HCT116 (cell line): ENCODE data around the gene MAP3K5. TPM values are rescaled to one million over a fixed set of nuclear protein-coding genes. Genes with fewer than 3 reads are reported as not detected.

Source experiments
- ATAC-seq: fragments of 200-7000 bp; cut with Tn5 transposase; 2 replicates; pipeline ENCODE4 v1.9.1; 2020; ENCODE audit warnings: mild to moderate bottlenecking, moderate library complexity
- BruUV-seq: library from RNA; stranded (reverse); fragments of 400-500 nt; replicated peaks from 2 replicates; lab custom pipeline; 2021; lab: Mats Ljungman, UMichigan
- CTCF ChIA-PET: fragments of 300-600 bp; sonication (Branson Sonifier 250); formaldehyde crosslinking; loops from one replicate; lab custom pipeline; 2021; ENCODE audit warnings: antibody characterized with exemption; lab: Charles Lee
- POLR2A ChIA-PET: fragments of 300-600, 350-600 bp; sonication (Branson Sonifier 250); formaldehyde crosslinking; loops from one replicate; lab custom pipeline; 2021; ENCODE audit warnings: antibody characterized with exemption; lab: Charles Lee
- RAD21 ChIA-PET, 2 experiments: fragments of 300-600 bp; sonication (Branson Sonifier 250); formaldehyde crosslinking; loops; one replicate each; lab custom pipeline; 2023; ENCODE audit warnings: low total read pairs in 2 of 2; ENCODE audit not compliant: uncharacterized antibody in 2 of 2, unreplicated experiment in 2 of 2, low non-redundant PET in 1 of 2; lab: Charles Lee
- DNase-seq: peaks from one replicate; pipeline ENCODE4 v3.0.0-alpha.2; 2010; ENCODE audit warnings: low read depth, low spot score
- H2AFZ ChIP-seq: fragments of 200-600 bp; shearing (Covaris generic), sonication (generic); 2 replicates; pipeline ENCODE4 v1.6.1; 2017; ENCODE audit warnings: low read depth, mixed run types, mixed read lengths, antibody characterized with exemption, low read length; ENCODE audit not compliant: poor library complexity, severe bottlenecking
- H3K27ac ChIP-seq: 2 replicates; pipeline ENCODE4 v1.5.1; 2012; ENCODE audit warnings: low read depth, low read length
- H3K27me3 ChIP-seq: fragments of 200-600 bp; sonication (generic); 2 replicates; pipeline ENCODE4 v1.6.1; 2016; ENCODE audit warnings: mixed run types, low read length, mixed read lengths; ENCODE audit not compliant: insufficient read depth
- H3K36me3 ChIP-seq, 2 experiments: fragments of 200-500 bp in 1 of 2; fragments of 200-600 bp in 1 of 2; sonication (Bioruptor generic) in 1 of 2; sonication (generic) in 1 of 2; 2 replicates each; pipeline versions ENCODE4 v1.5.1 to v1.6.1; 2014 to 2016; ENCODE audit warnings: low read length in 2 of 2, inconsistent platforms in 1 of 2, mixed read lengths in 1 of 2, mixed run types in 1 of 2; ENCODE audit not compliant: insufficient read depth in 2 of 2, control insufficient read depth in 1 of 2
- H3K4me1 ChIP-seq, 2 experiments: fragments of 200-600 bp in 1 of 2; sonication (generic) in 1 of 2; 2 replicates each; pipeline versions ENCODE4 v1.5.1 to v1.6.1; 2012 to 2017; ENCODE audit warnings: low read length in 2 of 2, inconsistent platforms in 1 of 2, mild to moderate bottlenecking in 1 of 2, mixed read lengths in 1 of 2, mixed run types in 1 of 2, moderate library complexity in 1 of 2; ENCODE audit not compliant: insufficient read depth in 2 of 2, control insufficient read depth in 1 of 2
- H3K4me2 ChIP-seq: fragments of 200-600 bp; sonication (generic); 2 replicates; pipeline ENCODE4 v1.6.1; 2017; ENCODE audit warnings: mixed run types, low read length, mixed read lengths
- H3K4me3 ChIP-seq, 2 experiments: fragments of 200-600 bp in 1 of 2; sonication (generic) in 1 of 2; replicated peaks in 1 of 2; 2 replicates each; pipeline ENCODE4 v1.5.1; 2011 to 2016; ENCODE audit warnings: low read length in 2 of 2, control low read depth in 1 of 2, low read depth in 1 of 2, mild to moderate bottlenecking in 1 of 2, mixed read lengths in 1 of 2, mixed run types in 1 of 2
- H3K79me2 ChIP-seq: fragments of 200-600 bp; sonication (generic); 2 replicates; pipeline ENCODE4 v1.6.1; 2017; ENCODE audit warnings: mild to moderate bottlenecking, mixed run types, low read length, moderate library complexity, mixed read lengths; ENCODE audit not compliant: insufficient read depth
- H3K9ac ChIP-seq: fragments of 200-600 bp; sonication (generic); 2 replicates; pipeline ENCODE4 v1.6.1; 2016; ENCODE audit warnings: low read length, mixed read lengths
- H3K9me2 ChIP-seq: fragments of 200-600 bp; sonication (generic), shearing (Covaris generic); 2 replicates; pipeline ENCODE4 v1.6.1; 2017; ENCODE audit warnings: mixed run types, mild to moderate bottlenecking, moderate library complexity; ENCODE audit not compliant: insufficient read depth
- H3K9me3 ChIP-seq, 2 experiments: fragments of 200-500 bp in 1 of 2; fragments of 200-600 bp in 1 of 2; sonication (Bioruptor generic) in 1 of 2; sonication (generic) in 1 of 2; 2 replicates each; pipeline ENCODE4 v1.6.1; 2014 to 2017; ENCODE audit warnings: low read length in 2 of 2, mixed read lengths in 2 of 2, inconsistent platforms in 1 of 2, low read depth in 1 of 2, mild to moderate bottlenecking in 1 of 2, mixed run types in 1 of 2, moderate library complexity in 1 of 2; ENCODE audit not compliant: control insufficient read depth in 1 of 2, insufficient read depth in 1 of 2
- H4K20me1 ChIP-seq: fragments of 200-600 bp; sonication (generic), shearing (Covaris generic); 2 replicates; pipeline ENCODE4 v1.6.1; 2017; ENCODE audit warnings: mixed run types, mild to moderate bottlenecking, moderate library complexity; ENCODE audit not compliant: insufficient read depth
- ATF3 ChIP-seq: IDR thresholded peaks from 2 replicates; pipeline ENCODE4 v1.6.1; 2012
- CBX3 ChIP-seq: IDR thresholded peaks from 2 replicates; pipeline ENCODE4 v1.6.1; 2012; ENCODE audit warnings: low read depth
- CEBPB ChIP-seq: IDR thresholded peaks from 2 replicates; pipeline ENCODE4 v1.6.1; 2012; ENCODE audit warnings: low read depth
- CTCF ChIP-seq, 3 experiments: fragments of 200-600 bp in 1 of 3; sonication (generic) in 1 of 3; IDR thresholded peaks in 2 of 3; conservative IDR thresholded peaks in 1 of 3; 2 replicates each; pipeline ENCODE4 v1.5.1; 2012 to 2017; ENCODE audit warnings: low read depth in 2 of 3, low read length in 2 of 3, antibody characterized with exemption in 1 of 3, borderline replicate concordance in 1 of 3, control low read depth in 1 of 3, mild to moderate bottlenecking in 1 of 3, mixed read lengths in 1 of 3, mixed run types in 1 of 3, moderate library complexity in 1 of 3; ENCODE audit not compliant: insufficient read depth in 1 of 3
- EGR1 ChIP-seq: IDR thresholded peaks from 2 replicates; pipeline ENCODE4 v1.6.1; 2012; ENCODE audit warnings: low read depth
- ELF1 ChIP-seq: IDR thresholded peaks from 2 replicates; pipeline ENCODE4 v1.6.1; 2012; ENCODE audit warnings: low read depth, borderline replicate concordance
- EZH2 ChIP-seq: fragments of 200-600 bp; sonication (generic); IDR thresholded peaks from 2 replicates; pipeline ENCODE4 v1.6.1; 2017; ENCODE audit warnings: antibody characterized with exemption, mixed run types
- FOSL1 ChIP-seq: IDR thresholded peaks from 2 replicates; pipeline ENCODE4 v1.6.1; 2012; ENCODE audit warnings: low read depth
- JUND ChIP-seq: IDR thresholded peaks from 2 replicates; pipeline ENCODE4 v1.6.1; 2012
- POLR2A ChIP-seq: IDR thresholded peaks from 2 replicates; pipeline ENCODE4 v1.7.0; 2011; ENCODE audit warnings: borderline replicate concordance; ENCODE audit not compliant: insufficient read depth, insufficient read length; ENCODE audit errors: extremely low read depth
- POLR2AphosphoS5 ChIP-seq: IDR thresholded peaks from 2 replicates; pipeline ENCODE4 v1.6.1; 2011; ENCODE audit warnings: mild to moderate bottlenecking, low read depth, low read length, moderate library complexity
- RAD21 ChIP-seq: IDR thresholded peaks from 2 replicates; pipeline ENCODE4 v1.6.1; 2012; ENCODE audit warnings: low read depth, mild to moderate bottlenecking
- REST ChIP-seq: IDR thresholded peaks from 2 replicates; pipeline ENCODE4 v1.6.1; 2012; ENCODE audit warnings: low read depth
- SIN3A ChIP-seq: IDR thresholded peaks from 2 replicates; pipeline ENCODE4 v1.6.1; 2012; ENCODE audit warnings: low read depth
- SP1 ChIP-seq: IDR thresholded peaks from 2 replicates; pipeline ENCODE4 v1.6.1; 2012; ENCODE audit warnings: low read depth
- SRF ChIP-seq: IDR thresholded peaks from 2 replicates; pipeline ENCODE4 v1.6.1; 2012; ENCODE audit warnings: low read depth
- TCF7L2 ChIP-seq: IDR thresholded peaks from 2 replicates; pipeline ENCODE4 v1.7.0; 2011; ENCODE audit warnings: borderline replicate concordance, inconsistent platforms; ENCODE audit not compliant: insufficient read depth, insufficient read length; ENCODE audit errors: extremely low read depth
- YY1 ChIP-seq: IDR thresholded peaks from 2 replicates; pipeline ENCODE4 v1.6.1; 2011; ENCODE audit warnings: low read length, low read depth, moderate library complexity, mild to moderate bottlenecking; ENCODE audit not compliant: insufficient replicate concordance; ENCODE audit errors: extremely low read depth
- ZFX ChIP-seq: fragments of 450-650 bp; IDR thresholded peaks from 2 replicates; pipeline ENCODE4 v1.6.1; 2017
- ZNF274 ChIP-seq: fragments of 200-500 bp; sonication (Bioruptor generic); IDR thresholded peaks from 2 replicates; pipeline ENCODE4 v1.6.1; 2014; ENCODE audit warnings: mild to moderate bottlenecking, low read depth, low read length, inconsistent platforms
- intact Hi-C: fragments of 100-400 bp; cut with micrococcal nuclease; formaldehyde crosslinking; loops from 2 replicates; pipeline ENCODE4 v1.10.0; 2022
- total RNA-seq: library from RNA; stranded (reverse); gene quantifications from one replicate; pipeline ENCODE4 v1.2.1, GENCODE V29; 2021; ENCODE audit not compliant: unreplicated experiment

Gene MAP3K5
- total RNA-seq, 1 experiment from 2014 or later, result 11.8 TPM

GRCh38 chr6:136521427-136521826, 270.9 kb downstream of the MAP3K5 start:
- H3K9ac ChIP-seq, result no peak overlapping the region
- no peaks in the 10 kb centered on the region for H3K4me1 ChIP-seq
- H3K27ac ChIP-seq, result no peak overlapping the region
- no peak overlapping the region for H2AFZ ChIP-seq
- H3K9me2 ChIP-seq, result no peaks in the 10 kb centered on the region
- peaks cover 32% of the 10 kb centered on the region for H3K79me2 ChIP-seq
- ChIA-PET POLR2A (no interaction called here), CTCF (no interaction called here), RAD21 (no interaction called here)
- intact Hi-C loops, result no loop called here
- DNase-seq (no peak), ATAC-seq (no peak)
- no peaks in the 10 kb centered on the region for H3K27me3 ChIP-seq
- H3K4me2 ChIP-seq, result no peak overlapping the region
- H3K4me3 ChIP-seq, result no peak overlapping the region
- no peaks in the 10 kb centered on the region for H3K36me3 ChIP-seq
- no TSS peak for BruUV-seq
- no peaks in the 10 kb centered on the region for H3K9me3 ChIP-seq
- no peak for TF ChIP-seq POLR2AphosphoS5
- no peak for TF ChIP-seq SRF
- TF ChIP-seq ZFX, result no peak
- no peak for TF ChIP-seq JUND
- TF ChIP-seq CEBPB, result no peak
- no peak for TF ChIP-seq CBX3
- TF ChIP-seq FOSL1, result no peak
- TF ChIP-seq EZH2, result no peak
- no peak for TF ChIP-seq RAD21
- TF ChIP-seq YY1, result no peak
- TF ChIP-seq EGR1, result no peak
- TF ChIP-seq REST, result no peak
- no peak for TF ChIP-seq CTCF (IDR thresholded peaks at IDR 0.05 in 2 of 3, conservative IDR thresholded peaks at IDR 0.05 in 1 of 3; ENCODE audit: borderline replicate concordance in 1 of 3, insufficient read depth in 1 of 3, low read depth in 2 of 3, low read length in 2 of 3)
- TF ChIP-seq ELF1, result no peak
- TF ChIP-seq POLR2A, result no peak
- TF ChIP-seq SIN3A, result no peak
- TF ChIP-seq ATF3, result no peak
- TF ChIP-seq SP1, result no peak
- TF ChIP-seq TCF7L2, result no peak
- TF ChIP-seq ZNF274, result no peak
- H4K20me1 ChIP-seq, result no peaks in the 10 kb centered on the region
